Measurements from ENCODE around the gene TTYH3.
"Not testable (repeated sequence)": the region's sequence is repeated elsewhere in the genome, so short reads cannot be mapped to it uniquely, and the experiment has no call there.

The TTYH3 gene

GRCh38 chr7:2603044-2603965 lies 28.5 kb upstream of the TTYH3 start:
- DNase-seq: no peak

- DNase-seq: no peak
These were observed 27.1 kb upstream of the TTYH3 start for GRCh38 chr7:2604608-2605174.

DNA sequence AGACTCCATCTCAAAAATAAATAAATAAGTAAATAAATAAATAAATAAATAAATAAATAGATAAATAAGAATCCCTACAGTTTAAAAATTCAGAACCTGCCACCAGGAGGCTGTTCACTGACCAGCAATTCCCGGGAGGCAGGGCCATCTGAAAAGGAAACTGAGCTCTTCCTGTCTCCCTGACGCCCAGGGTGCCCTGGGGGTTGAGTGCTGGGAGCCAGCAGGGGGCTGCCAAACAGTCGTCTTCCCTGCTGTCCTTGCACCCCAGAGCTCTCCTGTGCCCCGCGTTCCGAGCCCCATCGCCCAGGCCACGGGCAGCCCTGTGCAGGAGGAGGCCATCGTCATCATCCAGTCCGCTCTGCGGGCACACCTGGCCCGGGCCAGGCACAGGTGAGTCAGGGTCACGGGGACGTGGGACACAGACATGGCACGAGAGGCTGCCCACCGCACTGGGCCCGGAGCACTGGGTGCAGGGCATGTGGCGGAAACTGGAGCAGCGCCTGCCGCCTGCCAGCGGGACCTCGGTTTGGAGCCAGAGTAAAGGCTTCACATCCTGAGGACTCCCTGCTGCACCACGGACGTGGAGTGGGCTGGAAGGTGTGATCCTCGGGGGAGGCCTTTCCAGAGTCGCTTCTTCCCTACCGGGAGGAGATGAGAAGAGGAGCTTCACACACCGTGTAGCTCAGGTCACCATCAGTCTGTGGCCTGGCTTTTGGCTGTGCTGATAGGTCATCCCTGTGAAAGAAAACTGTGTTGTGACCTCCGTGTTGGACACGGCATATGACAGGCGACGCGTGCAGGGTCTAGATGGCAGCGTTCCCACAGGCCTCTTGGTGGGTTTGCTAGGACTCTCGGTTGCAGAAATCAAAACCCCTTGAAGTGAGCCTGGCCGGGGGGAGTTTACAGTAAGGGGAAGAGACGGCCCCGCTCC lies 25.9 kb upstream of the TTYH3 start:
- no peak for DNase-seq

DNA sequence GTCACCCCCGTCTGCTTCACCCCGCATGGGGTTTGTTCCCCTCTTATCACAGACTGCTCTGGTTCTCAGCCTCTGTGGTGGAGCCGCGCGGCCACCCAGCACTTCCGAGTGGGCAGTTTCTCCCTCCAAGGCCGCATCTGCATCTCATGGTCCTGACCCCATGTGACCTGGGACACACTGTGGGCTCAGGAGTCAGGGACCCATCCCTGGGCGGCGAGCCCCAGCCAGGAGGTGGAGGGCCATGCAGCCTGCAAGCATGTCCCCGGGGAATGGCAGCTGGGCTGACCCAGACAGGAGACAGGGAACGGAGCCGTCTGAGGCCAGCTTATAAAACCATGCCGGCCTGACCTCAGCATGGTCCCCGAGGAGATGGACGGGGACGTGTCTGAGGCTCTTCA lies 25.2 kb upstream of the TTYH3 start:
- DNase-seq: no peak

GRCh38 chr7:2607122-2607922 lies 24.5 kb upstream of the TTYH3 start:
- no peak for DNase-seq

GRCh38 chr7:2607923-2608904 lies 23.6 kb upstream of the TTYH3 start:
- no peak for DNase-seq

DNA sequence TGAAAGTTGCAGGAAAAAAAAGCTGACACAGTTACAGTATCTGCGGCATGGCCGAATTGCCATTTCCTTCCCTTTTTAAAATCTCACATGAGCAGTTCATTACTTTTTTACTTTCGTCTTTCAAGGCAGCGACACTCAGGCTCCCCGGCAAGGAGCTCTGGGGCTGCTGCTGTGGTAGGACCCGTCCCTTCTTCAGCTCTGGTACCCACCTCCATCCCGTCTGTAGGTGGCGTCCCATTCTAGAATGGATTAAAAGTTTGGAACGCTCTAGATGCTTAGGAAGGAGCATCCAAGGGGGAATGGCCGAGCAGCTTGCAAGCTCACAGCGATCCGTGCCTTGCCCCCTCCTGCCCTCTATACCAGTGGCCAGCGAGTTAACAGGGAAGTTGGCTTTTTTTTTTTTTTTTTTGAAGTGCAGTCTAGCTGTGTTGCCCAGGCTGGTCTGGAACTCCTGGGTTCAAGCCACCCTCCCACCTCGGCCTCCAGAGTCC lies 22.8 kb upstream of the TTYH3 start:
- no peak for DNase-seq

DNA sequence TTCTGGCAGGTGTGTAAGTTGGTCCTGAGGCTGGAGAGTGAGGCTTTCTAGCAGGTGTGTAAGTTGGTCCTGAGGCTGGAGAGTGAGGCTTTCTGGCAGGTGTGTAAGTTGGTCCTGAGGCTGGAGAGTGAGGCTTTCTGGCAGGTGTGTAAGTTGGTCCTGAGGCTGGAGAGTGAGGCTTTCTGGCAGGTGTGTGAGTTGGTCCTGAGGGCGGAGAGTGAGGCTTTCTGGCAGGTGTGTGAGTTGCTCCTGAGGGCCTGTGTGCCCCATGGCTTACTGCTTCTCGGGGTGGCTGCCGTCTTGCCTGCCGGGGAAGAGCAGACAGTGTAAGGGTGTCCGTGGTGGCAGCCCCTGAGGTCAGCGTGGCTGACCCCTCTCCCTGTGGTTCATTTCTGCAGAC lies 22.1 kb upstream of the TTYH3 start:
- DNase-seq: not testable (repeated sequence)

- DNase-seq: no peak
These were observed 21.3 kb upstream of the TTYH3 start for GRCh38 chr7:2610466-2610865.

- DNase-seq: no peak
These were observed 20.9 kb upstream of the TTYH3 start for GRCh38 chr7:2610898-2611297.

GRCh38 chr7:2611401-2611800 lies 20.4 kb upstream of the TTYH3 start:
- no peak for DNase-seq

DNA sequence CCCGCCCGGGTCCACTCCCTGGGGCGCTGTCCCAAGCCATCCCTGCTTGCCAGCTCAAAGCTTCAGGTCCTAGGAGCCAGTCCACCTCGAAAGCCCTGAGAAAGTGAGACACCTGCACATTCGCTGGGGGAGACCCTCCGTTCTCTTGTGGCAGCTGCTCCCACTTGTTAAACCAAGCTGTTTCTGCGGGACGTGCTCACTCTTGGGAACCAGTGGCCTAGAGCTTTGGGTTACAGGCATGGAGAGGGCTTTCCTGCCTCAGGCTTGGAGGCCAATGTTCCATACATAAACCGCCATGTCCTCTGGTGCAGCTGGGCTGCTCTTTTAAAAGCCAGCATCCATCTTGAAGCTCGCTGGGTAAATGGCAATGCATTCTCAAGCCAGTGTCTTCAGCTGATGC lies 19.9 kb upstream of the TTYH3 start:
- no peak for DNase-seq

DNA sequence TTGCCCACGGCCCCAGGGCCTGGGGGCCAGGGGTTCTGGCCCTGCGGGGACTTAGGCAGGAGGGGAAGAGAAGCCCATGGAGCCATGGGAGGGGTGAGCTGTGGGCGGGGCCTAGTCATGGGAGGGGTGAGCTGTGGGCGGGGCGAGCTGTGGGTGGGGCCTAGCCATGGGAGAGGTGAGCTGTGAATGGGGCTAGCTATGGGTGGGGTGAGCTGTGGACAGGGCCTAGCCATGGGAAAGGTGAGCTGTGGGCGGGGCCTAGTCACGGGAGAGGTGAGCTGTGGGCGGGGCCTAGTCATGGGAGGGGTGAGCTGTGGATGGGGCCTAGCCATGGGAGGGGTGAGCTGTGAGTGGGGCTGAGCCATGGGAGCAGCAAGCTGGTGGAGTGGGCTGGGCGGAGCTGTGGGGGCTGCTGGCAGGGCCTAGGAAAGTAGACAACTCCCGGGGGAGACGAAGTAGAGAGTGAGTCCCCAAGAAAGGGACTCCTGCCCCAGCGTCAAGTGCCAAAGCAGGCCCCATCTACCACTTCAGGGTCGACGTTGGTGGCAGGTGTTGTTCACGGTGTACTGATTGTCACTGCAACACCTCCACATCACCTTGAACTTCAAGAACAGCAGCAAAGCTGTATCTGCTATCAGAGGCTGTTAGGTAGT lies 19.2 kb upstream of the TTYH3 start:
- DNase-seq: no peak

DNA sequence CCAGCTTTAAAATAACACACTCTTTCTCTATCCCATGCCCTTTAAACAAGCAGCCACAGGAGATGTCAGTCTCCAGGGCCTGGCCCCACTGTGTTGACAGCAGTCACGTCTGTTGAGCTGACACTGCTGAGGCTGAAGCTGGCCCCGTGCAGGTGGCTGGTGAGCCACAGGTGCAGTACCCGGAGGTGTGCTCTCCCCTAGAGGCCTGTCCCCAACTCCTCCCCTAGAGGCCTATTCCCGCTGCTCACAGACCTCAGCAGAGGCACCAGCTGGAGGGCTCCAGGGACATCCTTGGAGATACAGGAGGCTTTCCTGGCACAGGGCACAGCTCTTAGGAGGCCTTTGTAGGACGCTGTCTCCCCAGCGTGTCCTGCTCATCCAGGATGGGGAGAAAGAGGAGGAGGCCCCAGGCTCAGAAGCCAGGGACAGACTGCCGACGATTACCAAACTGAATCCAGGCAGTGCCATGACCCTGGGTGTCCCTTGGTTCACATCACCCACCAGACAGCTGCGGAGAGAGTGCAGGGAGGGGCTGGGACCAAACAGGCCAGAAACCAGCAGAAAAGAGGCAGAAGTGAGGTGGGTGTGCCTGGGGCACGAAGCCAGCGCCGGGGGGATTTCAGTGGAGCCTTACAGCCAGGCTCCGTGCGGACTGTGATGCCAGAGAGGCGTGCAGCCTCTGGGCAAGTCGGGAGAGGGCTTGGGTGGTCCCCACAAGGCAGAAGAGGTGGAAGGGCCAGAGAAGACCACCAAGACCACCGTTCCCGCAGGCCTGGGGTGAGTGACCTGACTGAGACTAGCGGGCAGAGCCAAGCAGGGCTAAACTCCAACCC lies 18.5 kb upstream of the TTYH3 start:
- peak; percentile 31 for DNase-seq

DNA sequence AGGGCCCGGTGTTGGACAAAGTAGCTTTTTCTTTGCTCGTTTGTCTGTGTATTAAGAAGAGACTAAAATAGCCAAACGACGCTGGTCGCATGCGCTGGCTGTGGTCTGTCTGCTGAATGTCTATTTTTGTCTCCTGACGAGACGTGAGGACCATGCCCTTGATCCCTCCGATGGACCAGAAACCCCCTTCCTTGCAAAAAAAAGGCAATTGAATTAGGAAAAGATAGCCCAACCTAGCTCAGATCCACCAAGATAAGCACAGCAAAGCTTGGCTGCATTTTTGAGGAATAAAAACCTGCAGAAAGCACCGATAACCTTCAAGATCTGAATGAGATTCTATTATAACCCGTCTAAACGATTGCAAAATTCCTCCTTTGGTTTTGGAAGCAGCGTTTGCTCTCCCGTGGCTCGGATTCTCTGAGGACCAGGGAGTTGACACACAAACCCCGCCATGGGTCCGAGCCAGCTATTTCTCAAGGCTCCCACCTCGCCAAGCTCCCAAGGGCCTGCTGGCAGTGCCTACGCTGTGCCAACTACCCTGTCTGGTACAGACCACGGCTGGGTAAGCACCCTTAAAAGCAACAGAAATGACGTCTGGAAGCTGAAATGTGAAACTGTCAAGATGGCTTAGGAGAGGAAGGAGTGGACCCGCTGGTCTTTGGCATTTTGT lies 17.7 kb upstream of the TTYH3 start:
- no peak for DNase-seq

- DNase-seq: peak; percentile 19
These were observed 17.0 kb upstream of the TTYH3 start for GRCh38 chr7:2614631-2615330.

DNA sequence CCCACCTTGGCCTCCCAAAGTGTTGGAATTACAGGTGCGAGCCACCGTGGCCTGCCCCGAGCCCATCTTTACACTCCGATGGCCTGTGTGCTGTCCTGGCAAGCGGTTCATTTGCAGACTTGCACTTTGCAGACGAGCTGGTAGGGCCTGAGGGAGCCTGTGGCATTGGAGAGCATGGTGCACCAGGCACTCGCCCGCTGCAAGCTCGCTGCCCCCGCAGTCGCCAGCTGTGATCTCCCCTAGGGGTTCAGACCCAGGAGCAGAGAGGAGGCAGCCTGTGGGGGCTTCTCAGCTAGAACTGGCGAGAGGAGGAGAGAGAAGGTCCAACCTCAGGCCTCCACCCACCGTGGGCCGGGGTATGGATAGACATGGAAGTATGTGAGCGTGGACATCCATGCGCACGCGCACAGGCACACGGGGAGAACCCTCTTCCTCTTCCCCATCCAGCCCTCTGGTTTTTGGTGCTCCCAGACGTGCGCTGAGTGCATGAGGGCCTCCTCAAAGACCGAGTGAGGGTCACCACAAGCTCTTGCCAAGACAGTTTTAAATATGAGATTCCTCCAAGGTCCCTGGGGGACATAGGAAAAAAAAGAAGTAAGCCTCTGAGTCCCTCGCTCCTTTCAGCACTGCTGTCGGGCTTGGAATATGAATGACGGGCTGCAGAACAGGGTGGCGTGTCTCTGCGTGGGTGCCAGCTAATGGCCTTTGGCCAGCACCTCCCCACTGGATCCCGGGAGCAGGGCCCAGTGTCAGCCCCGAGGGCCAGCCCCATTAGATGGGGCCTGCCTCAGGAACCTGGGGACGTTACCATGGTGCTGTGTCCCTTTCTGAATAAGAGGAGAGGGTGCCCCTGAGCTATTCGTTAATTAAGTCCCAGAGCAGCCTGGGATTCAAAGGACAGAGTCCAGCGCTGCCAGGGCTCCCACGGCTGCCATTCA lies 15.1 kb upstream of the TTYH3 start:
- DNase-seq: peak; percentile 85
